H1 (cell line): Measurements from ENCODE around the gene CCDC171. TPM values are rescaled to one million over a fixed set of nuclear protein-coding genes. Genes with fewer than 3 reads are reported as not detected.

Experiments
- GABPA ChIP-seq: IDR thresholded peaks from 2 replicates; pipeline ENCODE4 v1.6.1; 2011; ENCODE audit warnings: mild to moderate bottlenecking, low read length, moderate library complexity, borderline replicate concordance; ENCODE audit not compliant: insufficient read depth
- RBBP5 ChIP-seq: IDR thresholded peaks from 2 replicates; pipeline ENCODE4 v1.7.1; 2012; ENCODE audit warnings: low read depth, mild to moderate bottlenecking, inconsistent platforms, low read length, moderate library complexity, borderline replicate concordance
- SAP30 ChIP-seq: fragments of 300-600 bp; sonication (generic); IDR thresholded peaks from 2 replicates; pipeline ENCODE4 v1.7.1; 2012; ENCODE audit warnings: low read length, moderate library complexity, mild to moderate bottlenecking, inconsistent platforms; ENCODE audit not compliant: insufficient read depth, insufficient replicate concordance
- TCF12 ChIP-seq: IDR thresholded peaks from 2 replicates; pipeline ENCODE4 v1.6.1; 2011; ENCODE audit warnings: low read depth, mild to moderate bottlenecking, low read length
- polyA plus RNA-seq, 7 experiments: library from polyadenylated mRNA; depleted of rRNA in 3 of 7; stranded (reverse) in 5 of 7; unstranded in 2 of 7; fragments of >200 nt in 5 of 7; fragments of 200-250 nt in 2 of 7; gene quantifications; 1 replicate in 5 of 7; 2 replicates in 1 of 7; 4 replicates in 1 of 7; pipeline versions ENCODE4 v1.2.1 to v1.2.3, GENCODE V29; 2011 to 2013; ENCODE audit warnings: missing spikeins in 2 of 7, mixed read lengths in 2 of 7
- total RNA-seq: library from RNA; stranded (reverse); fragmentation: NEBNext Ultra II Directional; extraction: Animal tissue kit (Norgen Biotek cat#: 25700); gene quantifications from 2 replicates; pipeline ENCODE4 v1.2.1, GENCODE V29; 2021
- TF ChIP-seq, protein P1 (sequence below): fragments of 300-600 bp; sonication (generic); IDR thresholded peaks from 2 replicates; pipeline ENCODE4 v1.7.1; 2012; ENCODE audit warnings: low read length, moderate library complexity, mild to moderate bottlenecking, inconsistent platforms; ENCODE audit not compliant: insufficient replicate concordance
- TF ChIP-seq, protein P2 (sequence below): IDR thresholded peaks from 2 replicates; pipeline ENCODE4 v1.6.1; 2011; ENCODE audit warnings: low read depth, mild to moderate bottlenecking, low read length; ENCODE audit not compliant: insufficient read depth

The CCDC171 gene
- total and polyA plus RNA-seq, 2 of the 8 experiments (the other 6 are each of a cell fraction or from before 2014, with no cell fraction given) = 0.83 to 2.3 TPM

GRCh38 chr9:16002816-16003215, 450.0 kb downstream of the CCDC171 start (continued):
- TF ChIP-seq, protein P1, sequence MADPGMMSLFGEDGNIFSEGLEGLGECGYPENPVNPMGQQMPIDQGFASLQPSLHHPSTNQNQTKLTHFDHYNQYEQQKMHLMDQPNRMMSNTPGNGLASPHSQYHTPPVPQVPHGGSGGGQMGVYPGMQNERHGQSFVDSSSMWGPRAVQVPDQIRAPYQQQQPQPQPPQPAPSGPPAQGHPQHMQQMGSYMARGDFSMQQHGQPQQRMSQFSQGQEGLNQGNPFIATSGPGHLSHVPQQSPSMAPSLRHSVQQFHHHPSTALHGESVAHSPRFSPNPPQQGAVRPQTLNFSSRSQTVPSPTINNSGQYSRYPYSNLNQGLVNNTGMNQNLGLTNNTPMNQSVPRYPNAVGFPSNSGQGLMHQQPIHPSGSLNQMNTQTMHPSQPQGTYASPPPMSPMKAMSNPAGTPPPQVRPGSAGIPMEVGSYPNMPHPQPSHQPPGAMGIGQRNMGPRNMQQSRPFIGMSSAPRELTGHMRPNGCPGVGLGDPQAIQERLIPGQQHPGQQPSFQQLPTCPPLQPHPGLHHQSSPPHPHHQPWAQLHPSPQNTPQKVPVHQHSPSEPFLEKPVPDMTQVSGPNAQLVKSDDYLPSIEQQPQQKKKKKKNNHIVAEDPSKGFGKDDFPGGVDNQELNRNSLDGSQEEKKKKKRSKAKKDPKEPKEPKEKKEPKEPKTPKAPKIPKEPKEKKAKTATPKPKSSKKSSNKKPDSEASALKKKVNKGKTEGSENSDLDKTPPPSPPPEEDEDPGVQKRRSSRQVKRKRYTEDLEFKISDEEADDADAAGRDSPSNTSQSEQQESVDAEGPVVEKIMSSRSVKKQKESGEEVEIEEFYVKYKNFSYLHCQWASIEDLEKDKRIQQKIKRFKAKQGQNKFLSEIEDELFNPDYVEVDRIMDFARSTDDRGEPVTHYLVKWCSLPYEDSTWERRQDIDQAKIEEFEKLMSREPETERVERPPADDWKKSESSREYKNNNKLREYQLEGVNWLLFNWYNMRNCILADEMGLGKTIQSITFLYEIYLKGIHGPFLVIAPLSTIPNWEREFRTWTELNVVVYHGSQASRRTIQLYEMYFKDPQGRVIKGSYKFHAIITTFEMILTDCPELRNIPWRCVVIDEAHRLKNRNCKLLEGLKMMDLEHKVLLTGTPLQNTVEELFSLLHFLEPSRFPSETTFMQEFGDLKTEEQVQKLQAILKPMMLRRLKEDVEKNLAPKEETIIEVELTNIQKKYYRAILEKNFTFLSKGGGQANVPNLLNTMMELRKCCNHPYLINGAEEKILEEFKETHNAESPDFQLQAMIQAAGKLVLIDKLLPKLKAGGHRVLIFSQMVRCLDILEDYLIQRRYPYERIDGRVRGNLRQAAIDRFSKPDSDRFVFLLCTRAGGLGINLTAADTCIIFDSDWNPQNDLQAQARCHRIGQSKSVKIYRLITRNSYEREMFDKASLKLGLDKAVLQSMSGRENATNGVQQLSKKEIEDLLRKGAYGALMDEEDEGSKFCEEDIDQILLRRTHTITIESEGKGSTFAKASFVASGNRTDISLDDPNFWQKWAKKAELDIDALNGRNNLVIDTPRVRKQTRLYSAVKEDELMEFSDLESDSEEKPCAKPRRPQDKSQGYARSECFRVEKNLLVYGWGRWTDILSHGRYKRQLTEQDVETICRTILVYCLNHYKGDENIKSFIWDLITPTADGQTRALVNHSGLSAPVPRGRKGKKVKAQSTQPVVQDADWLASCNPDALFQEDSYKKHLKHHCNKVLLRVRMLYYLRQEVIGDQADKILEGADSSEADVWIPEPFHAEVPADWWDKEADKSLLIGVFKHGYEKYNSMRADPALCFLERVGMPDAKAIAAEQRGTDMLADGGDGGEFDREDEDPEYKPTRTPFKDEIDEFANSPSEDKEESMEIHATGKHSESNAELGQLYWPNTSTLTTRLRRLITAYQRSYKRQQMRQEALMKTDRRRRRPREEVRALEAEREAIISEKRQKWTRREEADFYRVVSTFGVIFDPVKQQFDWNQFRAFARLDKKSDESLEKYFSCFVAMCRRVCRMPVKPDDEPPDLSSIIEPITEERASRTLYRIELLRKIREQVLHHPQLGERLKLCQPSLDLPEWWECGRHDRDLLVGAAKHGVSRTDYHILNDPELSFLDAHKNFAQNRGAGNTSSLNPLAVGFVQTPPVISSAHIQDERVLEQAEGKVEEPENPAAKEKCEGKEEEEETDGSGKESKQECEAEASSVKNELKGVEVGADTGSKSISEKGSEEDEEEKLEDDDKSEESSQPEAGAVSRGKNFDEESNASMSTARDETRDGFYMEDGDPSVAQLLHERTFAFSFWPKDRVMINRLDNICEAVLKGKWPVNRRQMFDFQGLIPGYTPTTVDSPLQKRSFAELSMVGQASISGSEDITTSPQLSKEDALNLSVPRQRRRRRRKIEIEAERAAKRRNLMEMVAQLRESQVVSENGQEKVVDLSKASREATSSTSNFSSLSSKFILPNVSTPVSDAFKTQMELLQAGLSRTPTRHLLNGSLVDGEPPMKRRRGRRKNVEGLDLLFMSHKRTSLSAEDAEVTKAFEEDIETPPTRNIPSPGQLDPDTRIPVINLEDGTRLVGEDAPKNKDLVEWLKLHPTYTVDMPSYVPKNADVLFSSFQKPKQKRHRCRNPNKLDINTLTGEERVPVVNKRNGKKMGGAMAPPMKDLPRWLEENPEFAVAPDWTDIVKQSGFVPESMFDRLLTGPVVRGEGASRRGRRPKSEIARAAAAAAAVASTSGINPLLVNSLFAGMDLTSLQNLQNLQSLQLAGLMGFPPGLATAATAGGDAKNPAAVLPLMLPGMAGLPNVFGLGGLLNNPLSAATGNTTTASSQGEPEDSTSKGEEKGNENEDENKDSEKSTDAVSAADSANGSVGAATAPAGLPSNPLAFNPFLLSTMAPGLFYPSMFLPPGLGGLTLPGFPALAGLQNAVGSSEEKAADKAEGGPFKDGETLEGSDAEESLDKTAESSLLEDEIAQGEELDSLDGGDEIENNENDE = no peak
- TF ChIP-seq, protein P2, sequence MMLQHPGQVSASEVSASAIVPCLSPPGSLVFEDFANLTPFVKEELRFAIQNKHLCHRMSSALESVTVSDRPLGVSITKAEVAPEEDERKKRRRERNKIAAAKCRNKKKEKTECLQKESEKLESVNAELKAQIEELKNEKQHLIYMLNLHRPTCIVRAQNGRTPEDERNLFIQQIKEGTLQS = no peak
- TF ChIP-seq RBBP5 (no peak), TCF12 (no peak), SAP30 (no peak), GABPA (no peak)
